Glomerular visceral epithelial cell (primary cell): Measurements from ENCODE around the gene PEX1.
"Not testable (repeated sequence)": the region's sequence is repeated elsewhere in the genome, so short reads cannot be mapped to it uniquely, and the experiment has no call there.

Experiments used
- DNase-seq: peaks from one replicate; pipeline ENCODE4 v3.0.0-alpha.2; 2016; ENCODE audit errors: extremely low spot score

Gene PEX1

GRCh38 chr7:92460510-92460909, 67.8 kb downstream of the PEX1 start:
- no peak for DNase-seq

- no peak for DNase-seq
Observed at GRCh38 chr7:92460109-92460508, 68.2 kb downstream of the PEX1 start.

GRCh38 chr7:92456236-92456635, 72.1 kb downstream of the PEX1 start:
- peak; percentile 4 for DNase-seq

GRCh38 chr7:92451645-92452044, 76.7 kb downstream of the PEX1 start:
- no peak for DNase-seq

GRCh38 chr7:92448205-92448747, 80.0 kb downstream of the PEX1 start:
- DNase-seq: peak; percentile 52

GRCh38 chr7:92447345-92448204, 80.7 kb downstream of the PEX1 start, which contains the start of gene GATAD1:
Gene GATAD1 (plus strand): TSS chr7:92447482. CDS start chr7:92447730, 248 bp downstream.
- DNase-seq: peak; percentile 93

- no peak for DNase-seq
Observed at GRCh38 chr7:92446869-92447344, 81.4 kb downstream of the PEX1 start.

GRCh38 chr7:92442720-92443119, 85.6 kb downstream of the PEX1 start:
- not testable (repeated sequence) for DNase-seq

GRCh38 chr7:92437956-92438491, 90.3 kb downstream of the PEX1 start:
- DNase-seq: no peak
